Endothelial cell of coronary artery (primary cell): ENCODE results near the gene XAB2. TPM values are rescaled to one million over a fixed set of nuclear protein-coding genes. Genes with fewer than 3 reads are reported as not detected.

ENCODE experiments used
- total RNA-seq: library from RNA; depleted of rRNA; stranded (reverse); fragments of >200 nt; gene quantifications from 2 replicates; pipeline ENCODE4 v1.2.3, GENCODE V29; 2014

The XAB2 gene
- 22.9 and 31.9 TPM in 2 replicates for total RNA-seq

GRCh38 chr19:7629347-7630054, at the start of gene XAB2, which contains the start of gene PET100:
XAB2 (minus strand) TSS chr19:7629545; CDS start chr19:7629527, 18 bp downstream.
PET100 (plus strand) TSS chr19:7629793; CDS start chr19:7629834, 41 bp downstream.

DNA sequence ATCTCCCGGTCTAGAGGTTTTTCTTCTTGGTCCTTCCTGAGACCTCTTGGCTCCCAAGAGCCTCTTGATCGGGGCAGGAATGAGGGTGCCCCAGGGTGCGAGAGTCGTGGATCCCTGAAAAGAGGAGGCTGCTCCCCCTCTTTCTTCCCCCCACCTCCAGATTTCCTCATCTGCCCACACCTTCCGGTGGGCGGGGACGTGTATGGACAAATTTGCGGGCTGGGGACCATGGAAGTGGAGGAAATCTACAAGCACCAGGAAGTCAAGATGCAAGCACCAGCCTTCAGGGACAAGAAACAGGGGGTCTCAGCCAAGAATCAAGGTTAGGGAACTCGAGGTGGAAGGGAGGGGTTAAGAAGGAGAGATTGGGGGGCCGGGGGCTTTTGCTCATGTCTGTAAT, 47.5 kb upstream of the XAB2 start, which contains the start of gene MCEMP1:
MCEMP1 (plus strand) TSS at position 237 of the 400 bp plus-strand sequence; CDS start at position 268, 31 bp downstream.

GRCh38 chr19:7668842-7669241, 39.5 kb upstream of the XAB2 start, which contains the start of gene RETN:
RETN (plus strand) TSS chr19:7669049; CDS start chr19:7669327, 278 bp downstream.

DNA sequence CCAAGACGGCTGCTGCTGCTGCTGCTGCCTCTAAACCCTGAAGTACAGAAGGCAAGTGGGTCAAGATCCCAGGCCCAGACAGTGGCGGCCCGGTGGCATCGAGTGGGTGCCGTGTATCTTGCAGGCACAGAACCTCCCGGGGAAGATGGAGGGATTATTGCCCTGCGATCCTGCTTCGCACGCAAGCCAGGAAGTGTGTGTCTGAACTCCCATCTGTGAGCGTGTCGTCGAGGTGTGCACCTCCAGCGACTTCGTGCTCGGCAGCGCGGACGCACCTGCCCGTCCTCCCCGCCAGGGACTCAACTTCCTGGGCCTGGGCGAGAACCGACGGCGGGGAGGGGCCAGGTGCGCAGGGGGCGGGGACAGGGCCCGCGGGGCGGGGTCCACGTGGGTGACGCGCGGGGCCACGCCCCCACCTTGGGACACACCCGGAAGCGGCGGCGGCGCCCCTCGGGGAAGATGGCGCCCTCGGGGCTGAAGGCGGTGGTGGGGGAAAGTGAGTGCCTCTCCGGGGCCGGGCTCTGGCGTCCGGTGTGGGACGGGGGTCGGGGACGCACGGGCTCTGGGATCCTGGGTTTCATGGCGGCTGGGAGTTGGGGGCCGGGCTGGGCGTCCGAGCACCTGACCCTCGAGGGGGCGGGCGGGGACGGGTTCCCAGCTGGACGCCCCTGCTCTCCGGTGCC, 7.5 kb upstream of the XAB2 start, which contains the start of gene STXBP2:
STXBP2 (plus strand) TSS at position 420 of the 683 bp plus-strand sequence; CDS start at position 460, 40 bp downstream.

GRCh38 chr19:7633698-7634097, 4.4 kb upstream of the XAB2 start, which contains the start of gene PCP2:
PCP2 (minus strand) TSS chr19:7633719; CDS start chr19:7633457, 262 bp downstream.

DNA sequence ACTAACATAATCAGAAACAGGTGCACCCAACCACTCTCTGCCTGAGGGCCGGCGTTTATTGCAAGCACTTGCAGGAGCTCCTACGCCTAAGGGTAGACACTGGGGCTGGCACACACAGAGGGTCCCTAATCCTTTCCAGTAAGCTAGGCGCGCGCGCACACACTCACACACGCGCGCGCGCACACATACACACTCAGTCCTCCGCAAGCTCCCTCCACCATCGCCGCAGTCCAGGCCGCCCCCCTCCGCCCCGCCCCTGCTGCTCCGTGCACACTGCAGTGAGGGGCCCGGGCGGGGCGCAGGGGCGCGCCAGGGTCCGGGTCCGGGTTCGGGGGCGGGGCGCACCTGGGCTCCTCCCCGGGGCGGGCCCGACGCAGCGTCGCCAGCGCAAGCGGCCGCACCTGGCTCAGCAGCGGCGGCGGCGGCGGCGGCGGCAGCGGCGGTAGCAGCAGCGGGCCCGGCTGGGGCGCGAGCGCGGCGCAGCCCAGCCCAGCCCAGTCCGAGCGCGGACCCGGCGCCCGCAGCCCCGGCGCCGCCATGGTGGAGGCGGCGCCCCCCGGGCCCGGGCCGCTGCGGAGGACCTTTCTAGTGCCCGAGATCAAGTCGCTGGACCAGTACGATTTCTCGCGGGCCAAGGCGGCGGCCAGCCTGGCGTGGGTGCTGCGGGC, 33.7 kb downstream of the XAB2 start, which contains the start of gene CAMSAP3:
CAMSAP3 (plus strand) TSS at position 398 of the 668 bp plus-strand sequence; CDS start at position 538, 140 bp downstream.

Other genes starting within 250 kb of the XAB2 start
- gene PEX11G, start 140.5 kb downstream of the XAB2 start, total RNA-seq, result 0.85 and 1.4 TPM in 2 replicates
- 10.2 and 14.2 TPM in 2 replicates for gene ZNF358, start 113.4 kb downstream of the XAB2 start, total RNA-seq
- gene MCOLN1, start 106.9 kb downstream of the XAB2 start, total RNA-seq, result 4.5 and 5.2 TPM in 2 replicates
- gene PNPLA6, start 93.8 kb downstream of the XAB2 start, total RNA-seq, result 75.9 and 100 TPM in 2 replicates
- gene CAMSAP3, start 33.7 kb downstream of the XAB2 start, total RNA-seq, result under 0.01 and 0.09 TPM in 2 replicates
- 35.1 and 62.3 TPM in 2 replicates for gene PET100, start 248 bp upstream of the XAB2 start, total RNA-seq
- not detected in 2 replicates for gene PCP2, start 4.2 kb upstream of the XAB2 start, total RNA-seq
- 28.8 and 45.7 TPM in 2 replicates for gene STXBP2, start 7.6 kb upstream of the XAB2 start, total RNA-seq
- gene RETN, start 39.5 kb upstream of the XAB2 start, total RNA-seq, result not detected in 2 replicates
- not detected in 2 replicates for gene MCEMP1, start 47.5 kb upstream of the XAB2 start, total RNA-seq
- 148 and 207 TPM in 2 replicates for gene TRAPPC5, start 51.3 kb upstream of the XAB2 start, total RNA-seq
- gene FCER2, start 72.6 kb upstream of the XAB2 start, total RNA-seq, result not detected in 2 replicates
- gene CLEC4G, start 102.6 kb upstream of the XAB2 start, total RNA-seq, result not detected in 2 replicates
- gene CD209, start 118.0 kb upstream of the XAB2 start, total RNA-seq, result not detected in 2 replicates
- gene CLEC4M, start 133.7 kb upstream of the XAB2 start, total RNA-seq, result 0.38 and 0.72 TPM in 2 replicates
- gene EVI5L, start 200.7 kb upstream of the XAB2 start, total RNA-seq, result 9.6 and 16.7 TPM in 2 replicates
- not detected in 2 replicates for gene PRR36, start 244.8 kb upstream of the XAB2 start, total RNA-seq